Upper lobe of left lung (tissue), 4 donors: ENCODE results near the gene L3MBTL3.

Source experiments
- POLR2A ChIP-seq, 4 donors: fragments of 450-650 bp; IDR thresholded peaks; one replicate each; pipeline ENCODE4 v1.5.1; 2016 to 2017; ENCODE audit warnings: antibody characterized with exemption in 4 of 4, mild to moderate bottlenecking in 2 of 4
- TF ChIP-seq, protein P1 (sequence below), 6 experiments: fragments of 450-650 bp in 4 of 6; fragments of 200-600 bp in 2 of 6; sonication (generic) in 2 of 6; IDR thresholded peaks; one replicate each; pipeline ENCODE4 v1.5.1; 2016 to 2019; ENCODE audit warnings: antibody characterized with exemption in 6 of 6

GRCh38 chr6:130120731-130121130, 102.3 kb downstream of the L3MBTL3 start:
- no peak for TF ChIP-seq POLR2A (IDR thresholded peaks at IDR 0.05)
- TF ChIP-seq, protein P1, sequence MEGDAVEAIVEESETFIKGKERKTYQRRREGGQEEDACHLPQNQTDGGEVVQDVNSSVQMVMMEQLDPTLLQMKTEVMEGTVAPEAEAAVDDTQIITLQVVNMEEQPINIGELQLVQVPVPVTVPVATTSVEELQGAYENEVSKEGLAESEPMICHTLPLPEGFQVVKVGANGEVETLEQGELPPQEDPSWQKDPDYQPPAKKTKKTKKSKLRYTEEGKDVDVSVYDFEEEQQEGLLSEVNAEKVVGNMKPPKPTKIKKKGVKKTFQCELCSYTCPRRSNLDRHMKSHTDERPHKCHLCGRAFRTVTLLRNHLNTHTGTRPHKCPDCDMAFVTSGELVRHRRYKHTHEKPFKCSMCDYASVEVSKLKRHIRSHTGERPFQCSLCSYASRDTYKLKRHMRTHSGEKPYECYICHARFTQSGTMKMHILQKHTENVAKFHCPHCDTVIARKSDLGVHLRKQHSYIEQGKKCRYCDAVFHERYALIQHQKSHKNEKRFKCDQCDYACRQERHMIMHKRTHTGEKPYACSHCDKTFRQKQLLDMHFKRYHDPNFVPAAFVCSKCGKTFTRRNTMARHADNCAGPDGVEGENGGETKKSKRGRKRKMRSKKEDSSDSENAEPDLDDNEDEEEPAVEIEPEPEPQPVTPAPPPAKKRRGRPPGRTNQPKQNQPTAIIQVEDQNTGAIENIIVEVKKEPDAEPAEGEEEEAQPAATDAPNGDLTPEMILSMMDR (IDR thresholded peaks at IDR 0.05) = no peak
